ENCODE measurements around the gene KCNK15. TPM values are rescaled to one million over a fixed set of nuclear protein-coding genes. Genes with fewer than 3 reads are reported as not detected.

KCNK15 gene
- total RNA-seq, 2 donors from 2014 or later = 0.09 to 0.11 TPM

DNA sequence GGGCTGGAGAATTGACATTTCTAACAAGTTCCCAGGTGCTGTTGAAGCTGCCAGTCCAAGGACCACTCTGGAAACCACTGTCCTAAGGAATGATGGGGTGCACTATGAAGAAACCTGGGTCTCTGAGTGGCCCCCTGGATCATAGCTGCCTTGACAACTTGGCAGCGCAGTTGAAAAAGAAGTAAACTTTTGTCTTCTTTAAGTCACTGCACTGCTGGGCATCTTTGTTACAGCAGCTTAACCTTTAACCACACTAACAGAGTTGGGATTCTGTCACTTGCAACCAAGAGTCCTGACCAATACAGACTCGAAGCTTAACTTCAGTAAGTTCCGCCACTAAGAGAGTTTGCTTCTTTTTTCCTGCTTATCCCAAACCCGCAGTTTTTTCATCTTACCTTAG, 8.5 kb upstream of the KCNK15 start:
- peak overlapping the region; percentile 74 for H3K4me3 Mint-ChIP-seq
- no peak overlapping the region for H3K27ac Mint-ChIP-seq
- ATAC-seq (replicated peaks) = no peak
- H3K4me1 Mint-ChIP-seq = peaks cover 19% of the 10 kb centered on the region
- H3K9me3 Mint-ChIP-seq = peaks cover 9% of the 10 kb centered on the region
- H3K27me3 Mint-ChIP-seq = no peaks in the 10 kb centered on the region
- no peaks in the 10 kb centered on the region for H3K36me3 Mint-ChIP-seq (ENCODE audit: low read depth)

DNA sequence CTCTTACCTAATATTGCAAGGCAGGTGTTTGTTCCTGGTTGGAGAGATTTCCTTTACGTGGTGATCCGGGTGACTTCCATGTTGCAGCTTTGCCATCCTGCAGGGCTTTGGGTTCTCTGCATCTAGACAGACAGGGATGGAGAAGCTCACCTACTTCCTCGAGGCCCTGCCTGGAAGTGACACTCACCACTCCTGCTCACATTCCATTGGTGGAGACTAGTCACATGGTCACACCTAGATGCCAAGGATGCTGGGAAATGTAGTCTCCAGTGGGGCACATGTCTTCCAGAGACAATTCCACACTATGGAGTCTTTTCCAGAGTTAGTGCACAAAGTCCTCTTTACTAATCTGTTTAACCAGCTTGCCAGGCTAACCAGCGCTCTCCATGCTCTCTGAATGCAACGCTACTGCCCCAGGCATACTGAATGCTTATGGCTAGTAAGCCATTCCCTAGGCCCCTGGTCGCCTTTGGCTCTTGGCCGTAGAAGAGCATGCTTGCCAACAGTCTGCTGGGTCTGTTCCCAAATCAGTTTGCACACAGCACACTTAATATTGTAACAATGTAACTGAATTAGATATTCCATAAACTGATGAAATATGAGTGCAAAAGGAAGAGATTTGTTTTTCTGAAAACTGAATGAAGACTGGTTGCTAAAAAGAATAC, 6.7 kb upstream of the KCNK15 start:
- no peaks in the 10 kb centered on the region for H3K36me3 Mint-ChIP-seq (ENCODE audit: low read depth)
- no peaks in the 10 kb centered on the region for H3K27me3 Mint-ChIP-seq
- H3K4me1 Mint-ChIP-seq = peaks cover 14% of the 10 kb centered on the region
- peaks cover 9% of the 10 kb centered on the region for H3K9me3 Mint-ChIP-seq
- peak overlapping the region; percentile 75 for H3K4me3 Mint-ChIP-seq
- peak overlapping the region; percentile 58 for H3K27ac Mint-ChIP-seq
- ATAC-seq (replicated peaks) = peak; percentile 84

DNA sequence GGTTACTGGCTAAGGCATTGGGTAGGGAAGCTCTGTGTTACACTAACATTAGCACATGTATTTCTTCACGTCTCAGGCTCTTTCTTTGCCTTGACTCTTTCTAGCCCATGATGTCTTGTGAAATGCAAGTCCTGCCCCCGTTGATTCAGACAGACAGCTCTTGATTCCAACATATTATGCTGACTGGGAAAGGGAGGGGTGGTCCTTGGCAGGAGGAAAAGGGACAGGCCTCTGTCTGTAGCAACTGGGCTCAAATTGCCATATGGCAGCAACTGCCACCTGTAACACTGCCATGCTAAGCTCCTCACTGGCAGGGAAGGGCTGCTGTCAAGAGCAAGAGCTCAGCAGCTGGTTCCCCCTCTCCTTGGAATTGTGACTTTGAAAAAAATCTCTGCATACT, 5.7 kb upstream of the KCNK15 start:
- peaks cover 1% of the 10 kb centered on the region for H3K27me3 Mint-ChIP-seq
- H3K36me3 Mint-ChIP-seq (ENCODE audit: low read depth) = no peaks in the 10 kb centered on the region
- ATAC-seq (replicated peaks) = no peak
- peaks cover 14% of the 10 kb centered on the region for H3K4me1 Mint-ChIP-seq
- H3K27ac Mint-ChIP-seq = no peak overlapping the region
- H3K9me3 Mint-ChIP-seq = peaks cover 9% of the 10 kb centered on the region
- no peak overlapping the region for H3K4me3 Mint-ChIP-seq

DNA sequence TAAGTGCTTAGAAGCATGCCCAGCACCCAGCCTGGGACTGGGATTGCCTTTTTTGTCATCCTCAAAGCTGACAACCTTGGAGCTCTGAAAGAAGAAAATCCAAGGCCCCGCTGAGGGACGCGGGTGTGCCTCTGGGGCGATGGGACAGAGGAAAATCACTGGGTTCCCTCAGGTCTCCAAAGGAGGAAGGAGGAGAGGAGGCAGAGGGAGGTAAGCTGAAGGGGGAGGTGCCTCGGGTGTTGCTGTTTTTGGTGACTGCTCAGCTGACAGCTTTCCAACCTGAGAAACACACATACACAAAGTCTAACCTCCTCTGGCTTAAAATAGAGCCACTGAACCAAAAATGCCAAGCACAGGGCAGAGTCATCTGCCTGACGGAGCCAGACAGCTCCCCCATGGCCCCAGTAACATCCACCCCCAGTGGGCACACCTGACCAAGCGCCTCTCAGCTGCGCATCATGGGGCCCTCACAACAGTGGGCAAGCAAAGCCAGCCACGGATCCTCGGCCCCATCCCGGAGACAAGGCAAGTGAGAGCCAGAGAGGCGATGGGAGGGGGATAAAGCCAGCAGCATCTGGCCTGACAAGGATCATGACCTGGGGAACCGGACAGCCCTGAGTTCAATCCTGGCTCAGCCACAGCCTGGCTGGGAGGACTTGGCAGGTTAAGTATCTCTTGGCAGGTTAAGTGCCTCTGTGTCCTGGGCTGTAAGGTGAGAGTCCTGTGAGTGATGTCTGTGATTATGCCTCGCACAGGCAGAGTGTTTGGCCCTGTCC, 3.2 kb upstream of the KCNK15 start:
- no peak overlapping the region for H3K27ac Mint-ChIP-seq
- no peak overlapping the region for H3K4me3 Mint-ChIP-seq
- H3K27me3 Mint-ChIP-seq = peaks cover 9% of the 10 kb centered on the region
- no peaks in the 10 kb centered on the region for H3K9me3 Mint-ChIP-seq
- no peak for ATAC-seq (replicated peaks)
- H3K4me1 Mint-ChIP-seq = peaks cover 13% of the 10 kb centered on the region
- H3K36me3 Mint-ChIP-seq (ENCODE audit: low read depth) = no peaks in the 10 kb centered on the region

DNA sequence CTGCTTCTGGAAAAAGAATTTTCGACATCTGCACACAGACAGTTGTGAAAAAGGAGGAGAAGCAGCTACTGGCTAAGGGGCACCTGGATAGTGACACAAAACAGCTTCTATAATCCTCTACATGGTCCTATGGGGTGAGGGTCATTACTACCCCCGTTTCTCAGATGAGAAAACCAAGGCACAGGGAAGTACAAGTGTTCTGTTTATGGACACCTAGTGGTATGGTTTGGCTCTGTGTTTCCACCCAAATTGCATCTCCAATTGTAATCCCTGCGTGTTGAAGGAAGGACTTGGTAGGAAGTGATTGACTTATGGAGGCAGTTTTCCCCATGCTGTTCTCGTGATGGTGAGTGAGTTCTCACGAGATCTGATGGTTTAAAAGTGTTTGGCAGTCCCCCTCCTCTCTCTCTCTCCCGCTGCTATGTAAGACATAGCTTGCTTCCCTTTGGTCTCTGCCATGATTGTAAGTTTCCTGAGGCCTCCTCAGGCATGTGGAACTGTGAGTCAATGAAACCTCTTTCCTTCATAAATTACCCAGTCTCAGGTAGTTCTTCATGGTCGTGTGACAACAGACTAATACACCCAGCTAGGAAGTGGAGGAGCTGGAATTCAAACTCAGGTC, 2.5 kb upstream of the KCNK15 start:
- Mint-ChIP-seq H3K9me3 (no peaks in the 10 kb centered on the region), H3K4me3 (no peak overlapping the region), H3K4me1 (peaks cover 15% of the 10 kb centered on the region), H3K36me3 (ENCODE audit: low read depth) (no peaks in the 10 kb centered on the region), H3K27ac (no peak overlapping the region), H3K27me3 (peaks cover 9% of the 10 kb centered on the region)
- no peak for ATAC-seq (replicated peaks)

DNA sequence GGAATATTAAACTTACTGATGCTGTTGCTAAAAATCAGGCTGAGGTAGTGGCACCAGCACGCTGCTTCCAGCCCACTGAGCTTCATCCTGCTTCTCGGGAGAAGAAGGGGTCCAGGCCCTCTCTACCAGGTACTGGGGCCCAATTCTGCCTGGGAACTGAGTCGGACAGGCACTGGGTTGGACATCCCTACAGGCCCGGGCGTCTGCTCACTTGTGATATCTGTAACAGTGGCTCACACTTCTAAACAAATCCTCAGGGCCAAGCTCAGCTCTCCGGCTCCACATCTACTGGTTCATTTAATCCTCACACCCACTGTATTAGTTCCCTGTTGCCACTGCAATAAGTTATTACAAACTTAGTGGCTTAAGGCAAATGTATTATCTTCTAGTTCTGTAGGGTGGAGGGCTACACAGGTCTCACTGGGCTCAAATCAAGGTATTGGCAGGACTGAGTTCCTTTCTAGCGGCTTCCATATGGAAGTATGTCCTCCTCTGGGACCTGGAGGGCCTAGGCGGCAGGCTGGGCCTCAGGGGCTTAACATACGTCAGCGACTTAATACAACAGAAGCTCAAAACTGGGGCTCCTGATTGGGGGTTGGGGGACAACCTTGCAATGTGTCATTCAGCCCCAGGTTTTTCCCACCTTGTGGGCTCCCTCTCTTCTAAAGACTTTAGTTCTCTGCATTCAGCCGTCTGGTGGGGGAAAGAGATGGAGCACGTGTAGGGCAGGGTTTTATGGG, 1.6 kb upstream of the KCNK15 start:
- no peaks in the 10 kb centered on the region for H3K36me3 Mint-ChIP-seq (ENCODE audit: low read depth)
- H3K9me3 Mint-ChIP-seq = no peaks in the 10 kb centered on the region
- no peak overlapping the region for H3K4me3 Mint-ChIP-seq
- no peak for ATAC-seq (replicated peaks)
- H3K27ac Mint-ChIP-seq = no peak overlapping the region
- peaks cover 11% of the 10 kb centered on the region for H3K4me1 Mint-ChIP-seq
- peaks cover 10% of the 10 kb centered on the region for H3K27me3 Mint-ChIP-seq

DNA sequence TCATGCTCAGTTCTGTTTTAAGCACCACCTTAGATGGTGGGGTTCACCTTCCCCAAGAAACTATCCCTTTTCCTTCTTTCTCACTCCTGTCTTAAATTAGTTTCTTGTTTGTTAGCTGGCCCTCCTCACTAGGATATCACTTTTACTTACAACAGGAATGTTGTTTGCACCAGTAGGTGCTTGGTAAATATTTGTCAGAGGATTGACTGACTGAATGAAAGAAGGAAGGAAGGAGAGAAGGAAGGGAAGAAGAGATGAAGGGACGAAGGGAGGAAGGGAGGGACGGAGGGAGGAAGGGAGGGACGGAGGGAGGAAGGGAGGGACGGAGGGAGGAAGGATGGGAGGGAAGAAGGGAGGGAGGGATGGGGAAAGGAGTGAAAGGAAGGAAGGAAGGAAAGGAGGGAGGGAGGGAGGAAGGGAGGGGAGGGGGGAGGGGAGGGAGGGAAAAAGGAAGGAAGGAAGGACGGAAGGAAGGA, 505 bp upstream of the KCNK15 start:
- H3K9me3 Mint-ChIP-seq = no peaks in the 10 kb centered on the region
- H3K4me3 Mint-ChIP-seq = peak overlapping the region; percentile 78
- peaks cover 18% of the 10 kb centered on the region for H3K27me3 Mint-ChIP-seq
- peaks cover 11% of the 10 kb centered on the region for H3K4me1 Mint-ChIP-seq
- H3K27ac Mint-ChIP-seq = peak overlapping the region; percentile 18
- ATAC-seq (replicated peaks) = no peak
- H3K36me3 Mint-ChIP-seq (ENCODE audit: low read depth) = no peaks in the 10 kb centered on the region

DNA sequence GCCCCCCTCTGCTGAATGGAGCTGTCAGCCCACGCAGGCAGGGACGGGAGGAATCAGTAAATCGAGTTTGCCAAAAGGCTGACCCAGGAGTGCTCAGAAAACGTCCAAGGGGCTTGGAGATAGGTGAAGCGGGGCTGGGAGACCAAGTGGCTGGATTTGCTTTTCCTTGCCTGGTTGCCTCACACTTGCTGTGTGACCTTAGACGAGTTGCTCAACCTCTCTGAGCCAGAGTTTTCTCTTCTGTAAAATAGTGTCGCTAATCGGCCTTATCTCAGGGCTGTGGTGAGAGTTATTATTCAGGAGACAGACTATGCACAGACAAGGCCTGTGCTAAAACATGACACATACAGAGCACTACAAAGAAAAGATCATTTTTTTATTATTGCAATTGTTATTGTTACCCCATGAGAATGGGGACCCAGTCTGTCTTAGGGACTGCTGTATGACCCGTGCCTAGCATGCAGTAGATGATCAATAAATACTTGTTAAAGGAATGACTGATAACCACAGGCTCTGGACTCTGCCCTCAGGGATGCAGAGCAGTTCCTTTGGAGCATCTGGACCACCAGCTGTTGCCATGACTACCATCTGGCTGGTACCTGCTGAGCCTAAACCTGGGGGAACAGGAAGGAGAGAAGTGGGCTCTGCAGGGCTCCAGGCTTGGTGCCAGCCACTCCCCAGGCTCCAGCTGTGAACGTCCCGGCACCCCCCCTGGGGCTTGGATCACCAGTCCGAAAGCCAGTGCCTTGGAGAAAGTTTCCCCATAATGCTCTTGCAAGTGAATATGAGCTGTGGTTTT, 901 bp downstream of the KCNK15 start:
- Mint-ChIP-seq H3K36me3 (ENCODE audit: low read depth) (no peaks in the 10 kb centered on the region), H3K9me3 (no peaks in the 10 kb centered on the region), H3K27me3 (peaks cover 23% of the 10 kb centered on the region), H3K4me1 (peaks cover 11% of the 10 kb centered on the region), H3K27ac (peak overlapping the region; percentile 24), H3K4me3 (peak overlapping the region; percentile 78)
- ATAC-seq (replicated peaks) = no peak

DNA sequence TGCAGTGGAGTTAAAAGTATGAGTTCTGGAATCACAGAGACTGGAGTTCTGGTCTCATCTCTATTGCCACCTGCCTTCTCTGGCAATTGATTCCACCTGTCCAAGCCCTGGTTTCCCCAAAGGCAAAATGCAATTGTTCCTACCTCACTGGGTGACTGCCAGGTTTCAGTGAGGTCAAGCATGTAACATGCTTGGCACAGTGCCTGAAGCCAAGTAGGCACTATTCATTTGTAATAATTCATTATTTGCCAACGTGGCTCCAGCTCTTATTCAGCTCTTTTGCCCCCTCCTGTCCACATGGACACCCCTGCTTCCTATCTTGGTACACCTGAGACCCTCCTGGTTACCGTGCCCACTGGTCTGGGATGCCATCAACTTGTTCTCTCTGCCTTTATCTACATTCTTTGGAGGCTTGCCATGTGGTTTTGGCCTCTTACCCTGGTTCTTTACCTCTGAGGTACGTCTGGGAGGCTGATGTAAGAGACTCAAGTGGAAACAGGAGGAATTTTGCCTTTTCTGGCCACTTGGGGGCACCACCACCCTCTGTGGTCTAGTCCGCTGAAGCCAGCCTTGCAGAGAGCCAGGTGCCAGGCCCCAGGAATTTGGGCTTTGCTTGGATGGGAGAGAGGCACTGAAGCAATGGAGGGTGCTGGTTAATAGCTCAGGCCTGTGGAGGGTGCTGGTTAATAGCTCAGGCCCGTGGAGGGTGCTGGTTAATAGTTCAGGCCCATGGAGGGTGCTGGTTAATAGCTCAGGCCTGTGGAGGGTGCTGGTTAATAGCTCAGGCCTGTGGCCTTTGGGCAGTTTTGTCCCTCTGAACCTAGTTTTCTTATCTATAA, 1.7 kb downstream of the KCNK15 start:
- ATAC-seq (replicated peaks) = peak; percentile 61
- H3K9me3 Mint-ChIP-seq = no peaks in the 10 kb centered on the region
- H3K4me1 Mint-ChIP-seq = peaks cover 11% of the 10 kb centered on the region
- H3K27ac Mint-ChIP-seq = no peak overlapping the region
- H3K27me3 Mint-ChIP-seq = peaks cover 23% of the 10 kb centered on the region
- H3K4me3 Mint-ChIP-seq = peak overlapping the region; percentile 78
- H3K36me3 Mint-ChIP-seq (ENCODE audit: low read depth) = no peaks in the 10 kb centered on the region

DNA sequence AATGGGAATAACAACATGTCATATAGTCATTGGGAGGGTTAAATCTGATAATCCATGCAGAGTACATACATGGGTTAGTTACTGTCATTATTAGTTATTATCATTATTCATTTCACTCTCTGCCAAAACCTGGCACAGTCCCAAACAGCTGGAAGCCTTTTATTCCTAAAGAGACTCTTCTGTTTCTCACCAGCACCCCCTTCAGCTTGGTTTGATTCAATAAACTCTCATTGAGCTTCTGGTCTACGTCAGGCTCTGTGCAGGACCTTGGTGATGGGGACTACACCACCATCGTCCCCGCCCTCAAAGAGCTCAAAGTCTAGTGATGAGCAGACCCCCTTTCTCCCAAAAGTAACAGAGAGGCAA, 2.3 kb downstream of the KCNK15 start:
- no peak for ATAC-seq (replicated peaks)
- no peaks in the 10 kb centered on the region for H3K9me3 Mint-ChIP-seq
- peaks cover 23% of the 10 kb centered on the region for H3K27me3 Mint-ChIP-seq
- H3K4me3 Mint-ChIP-seq = no peak overlapping the region
- no peaks in the 10 kb centered on the region for H3K36me3 Mint-ChIP-seq (ENCODE audit: low read depth)
- no peak overlapping the region for H3K27ac Mint-ChIP-seq
- H3K4me1 Mint-ChIP-seq = peaks cover 11% of the 10 kb centered on the region

DNA sequence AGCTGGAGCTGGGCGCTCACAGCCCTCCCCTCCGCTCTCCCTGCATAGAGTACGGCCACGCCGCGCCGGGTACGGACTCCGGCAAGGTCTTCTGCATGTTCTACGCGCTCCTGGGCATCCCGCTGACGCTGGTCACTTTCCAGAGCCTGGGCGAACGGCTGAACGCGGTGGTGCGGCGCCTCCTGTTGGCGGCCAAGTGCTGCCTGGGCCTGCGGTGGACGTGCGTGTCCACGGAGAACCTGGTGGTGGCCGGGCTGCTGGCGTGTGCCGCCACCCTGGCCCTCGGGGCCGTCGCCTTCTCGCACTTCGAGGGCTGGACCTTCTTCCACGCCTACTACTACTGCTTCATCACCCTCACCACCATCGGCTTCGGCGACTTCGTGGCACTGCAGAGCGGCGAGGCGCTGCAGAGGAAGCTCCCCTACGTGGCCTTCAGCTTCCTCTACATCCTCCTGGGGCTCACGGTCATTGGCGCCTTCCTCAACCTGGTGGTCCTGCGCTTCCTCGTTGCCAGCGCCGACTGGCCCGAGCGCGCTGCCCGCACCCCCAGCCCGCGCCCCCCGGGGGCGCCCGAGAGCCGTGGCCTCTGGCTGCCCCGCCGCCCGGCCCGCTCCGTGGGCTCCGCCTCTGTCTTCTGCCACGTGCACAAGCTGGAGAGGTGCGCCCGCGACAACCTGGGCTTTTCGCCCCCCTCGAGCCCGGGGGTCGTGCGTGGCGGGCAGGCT, 4.6 kb downstream of the KCNK15 start:
- Mint-ChIP-seq H3K27ac (no peak overlapping the region), H3K4me1 (peaks cover 11% of the 10 kb centered on the region), H3K27me3 (peaks cover 18% of the 10 kb centered on the region), H3K4me3 (no peak overlapping the region), H3K9me3 (no peaks in the 10 kb centered on the region), H3K36me3 (ENCODE audit: low read depth) (no peaks in the 10 kb centered on the region)
- ATAC-seq (replicated peaks) = no peak

DNA sequence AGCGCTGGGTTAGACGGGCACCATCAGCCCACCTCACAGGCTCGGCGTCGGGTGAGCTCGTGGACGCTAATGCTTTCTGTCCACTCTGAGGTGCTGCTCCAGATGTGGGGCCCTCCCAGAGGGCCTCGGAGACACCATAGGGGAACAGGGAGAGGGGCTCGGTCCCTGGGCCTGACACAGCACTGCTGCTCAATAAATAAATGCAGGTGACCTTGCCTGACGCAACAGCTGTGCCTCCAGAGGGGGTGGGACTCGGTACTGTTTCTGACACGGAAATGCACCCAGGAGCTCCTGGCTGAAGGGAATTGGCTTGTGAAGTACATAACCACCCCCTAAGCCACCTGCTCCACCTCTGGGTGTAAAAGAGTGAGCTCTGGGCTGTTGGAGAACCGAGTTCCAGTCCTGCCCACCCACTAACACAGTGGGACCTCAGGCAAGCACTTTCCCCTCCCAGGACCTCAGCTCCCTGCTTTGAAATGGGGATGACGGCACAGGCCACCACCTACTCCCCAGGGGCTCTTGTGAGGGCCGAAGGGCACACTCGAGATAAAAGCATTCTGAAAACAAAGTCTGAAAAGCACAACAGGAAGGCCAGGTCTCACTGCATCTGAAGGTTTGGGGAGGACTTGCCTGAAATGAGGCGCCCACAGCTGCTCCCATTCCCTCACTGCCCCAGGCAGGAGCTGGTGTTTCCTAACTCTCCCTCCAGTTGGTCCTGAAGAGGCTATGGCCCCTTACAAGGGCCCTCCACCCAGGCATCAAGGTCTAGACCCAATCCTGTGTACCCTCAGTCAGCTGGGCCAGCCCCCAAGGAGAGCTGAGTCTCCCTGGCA, 6.7 kb downstream of the KCNK15 start:
- H3K36me3 Mint-ChIP-seq (ENCODE audit: low read depth) = no peaks in the 10 kb centered on the region

More for the DNA sequence above, 6.7 kb downstream of the KCNK15 start:
- peaks cover 4% of the 10 kb centered on the region for H3K4me1 Mint-ChIP-seq
- ATAC-seq (replicated peaks) = no peak
- no peaks in the 10 kb centered on the region for H3K9me3 Mint-ChIP-seq
- peaks cover 14% of the 10 kb centered on the region for H3K27me3 Mint-ChIP-seq
- H3K4me3 Mint-ChIP-seq = no peak overlapping the region
- H3K27ac Mint-ChIP-seq = no peak overlapping the region

All from activated T-helper 17 cell treated with anti-CD3 and anti-CD28 coated beads, Interleukin-2, amount 50 U/mL, for 72 hours (primary cell).